HG03378 (cell line): ENCODE data around the gene PCDH15.
"Not testable (repeated sequence)": the region's sequence is repeated elsewhere in the genome, so short reads cannot be mapped to it uniquely, and the experiment has no call there.

Source experiments
- ATAC-seq: cut with Tn5 transposase; IDR thresholded peaks from one replicate; pipeline ENCODE4 v1.9.1; 2021; ENCODE audit warnings: mild to moderate bottlenecking, moderate library complexity; ENCODE audit not compliant: unreplicated experiment

Gene PCDH15

DNA sequence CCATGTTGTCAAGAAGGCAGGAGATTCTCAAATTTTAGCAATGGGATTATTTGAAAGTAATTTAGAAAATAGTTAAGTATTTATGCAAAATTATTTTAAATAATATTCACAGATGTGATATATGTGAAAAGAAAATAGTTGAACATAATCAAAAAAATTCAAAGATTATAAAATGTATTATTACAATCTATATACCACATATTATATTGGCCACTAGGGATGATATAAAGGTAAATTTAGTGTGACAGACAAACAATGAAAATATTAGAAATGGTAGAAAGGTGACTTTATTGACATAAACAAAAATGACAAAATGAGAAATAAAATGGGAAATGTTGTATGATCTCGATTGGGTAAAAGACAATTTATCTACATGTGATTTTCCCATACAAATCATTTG lies 385.5 kb downstream of the PCDH15 start:
- no peak for ATAC-seq

DNA sequence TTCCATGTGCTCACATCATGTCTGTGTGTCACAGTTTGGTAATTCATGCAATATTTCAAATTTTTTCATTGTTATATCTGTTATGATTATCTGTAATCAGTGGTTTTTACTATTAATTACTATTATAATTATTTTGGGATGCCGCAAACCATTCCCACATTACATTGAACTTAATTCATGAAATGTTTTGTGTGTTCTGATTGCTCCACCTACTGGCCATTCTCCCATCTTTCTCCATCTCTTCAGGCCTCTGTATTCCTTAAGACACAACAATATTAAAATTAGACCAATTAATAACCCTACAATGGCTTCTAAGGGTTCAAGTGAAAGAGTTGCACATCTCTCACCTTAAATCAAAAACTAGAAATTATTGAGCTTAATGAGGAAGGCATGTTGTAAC lies 398.5 kb downstream of the PCDH15 start:
- ATAC-seq, result no peak

DNA sequence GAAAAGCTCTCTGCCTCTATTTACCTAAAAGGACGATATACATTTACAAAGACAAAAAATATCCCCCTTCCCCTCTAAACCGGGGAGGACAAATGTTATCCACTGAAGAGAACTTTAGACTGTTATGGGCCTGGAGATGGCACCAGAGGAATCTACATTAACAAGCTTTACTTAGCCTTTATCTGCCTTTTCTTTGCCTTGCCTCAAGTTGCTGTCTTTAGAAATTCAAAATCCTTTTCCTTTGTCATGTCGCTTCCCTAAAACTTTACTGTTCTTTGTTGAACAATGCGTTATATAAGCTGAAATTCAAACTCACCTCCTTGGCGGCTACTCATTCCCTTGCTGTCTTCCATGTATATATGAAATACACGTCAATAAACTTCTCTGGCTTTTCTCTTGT lies 405.0 kb downstream of the PCDH15 start:
- ATAC-seq, result no peak

DNA sequence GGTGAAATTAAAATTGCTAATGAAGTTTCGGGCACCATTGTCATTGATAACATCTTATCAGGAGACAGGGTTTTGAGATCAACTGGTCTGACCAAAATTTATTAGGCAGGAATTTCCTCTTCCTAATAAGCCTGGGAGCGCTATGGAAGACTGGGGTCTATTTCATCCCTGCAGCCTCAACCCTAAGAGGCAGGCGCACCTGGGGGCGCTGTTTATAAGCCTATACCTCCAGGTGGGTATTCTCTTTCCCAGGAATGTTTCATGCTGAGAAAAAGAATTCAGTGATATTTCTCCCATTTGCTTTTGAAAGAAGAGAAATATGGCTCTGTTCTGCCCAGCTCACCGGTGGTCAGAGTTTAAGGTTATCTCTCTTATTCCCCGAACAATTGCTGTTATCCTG lies 406.4 kb downstream of the PCDH15 start:
- ATAC-seq, result not testable (repeated sequence)

DNA sequence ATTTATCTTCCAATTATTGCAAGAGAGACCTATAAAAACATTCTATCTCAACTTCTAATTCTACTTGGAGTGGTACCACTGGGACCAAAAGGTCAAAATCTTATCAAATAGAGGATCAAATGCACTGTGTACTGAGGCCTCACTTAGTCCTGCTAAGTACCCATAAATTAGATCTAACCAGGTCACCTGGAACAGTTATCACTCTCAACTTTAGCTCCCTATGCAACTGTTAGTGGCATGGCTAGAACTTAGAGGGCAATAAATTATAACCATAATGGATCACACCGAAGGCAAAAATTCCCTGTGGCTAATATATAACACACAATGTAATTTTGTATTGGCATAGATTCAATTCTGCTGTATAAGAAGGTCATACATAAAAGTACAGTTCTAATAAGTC lies 428.9 kb downstream of the PCDH15 start:
- no peak for ATAC-seq

DNA sequence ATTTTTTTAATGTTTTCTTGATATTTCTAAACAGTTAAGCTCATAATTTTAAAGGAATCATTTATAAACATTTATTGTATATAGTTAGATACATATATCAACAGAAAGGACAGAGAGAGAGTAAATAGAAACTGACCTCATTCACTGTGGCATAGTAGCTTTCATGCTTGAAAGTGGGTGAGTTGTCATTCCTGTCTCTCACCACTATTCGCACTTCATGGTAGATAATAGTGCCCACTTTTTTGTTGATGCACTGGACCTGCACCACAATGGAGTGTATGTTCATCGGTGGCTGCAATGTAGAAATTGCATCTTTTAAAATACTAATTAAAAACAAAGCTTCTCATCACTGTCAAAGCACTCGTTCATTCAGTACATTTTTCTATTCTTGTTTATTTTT lies 432.0 kb downstream of the PCDH15 start:
- no peak for ATAC-seq

DNA sequence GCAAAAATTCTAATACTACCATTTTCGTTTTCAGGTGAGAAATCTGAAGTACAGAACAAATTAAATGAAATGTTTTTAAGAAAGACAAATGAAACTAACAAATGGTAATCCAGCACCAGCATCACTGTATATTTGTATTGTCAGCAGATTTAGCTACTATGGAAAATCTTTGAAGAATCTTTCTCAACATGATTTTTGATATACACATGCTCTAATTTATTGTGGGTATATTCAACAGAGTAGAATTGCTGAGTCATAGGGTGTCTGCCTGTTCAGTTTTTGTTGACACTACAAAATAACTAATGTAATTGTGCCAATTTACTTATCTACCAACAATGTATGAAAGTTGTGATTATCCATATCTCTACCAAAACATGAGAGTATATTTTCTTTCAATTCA lies 437.6 kb downstream of the PCDH15 start:
- ATAC-seq, result no peak

DNA sequence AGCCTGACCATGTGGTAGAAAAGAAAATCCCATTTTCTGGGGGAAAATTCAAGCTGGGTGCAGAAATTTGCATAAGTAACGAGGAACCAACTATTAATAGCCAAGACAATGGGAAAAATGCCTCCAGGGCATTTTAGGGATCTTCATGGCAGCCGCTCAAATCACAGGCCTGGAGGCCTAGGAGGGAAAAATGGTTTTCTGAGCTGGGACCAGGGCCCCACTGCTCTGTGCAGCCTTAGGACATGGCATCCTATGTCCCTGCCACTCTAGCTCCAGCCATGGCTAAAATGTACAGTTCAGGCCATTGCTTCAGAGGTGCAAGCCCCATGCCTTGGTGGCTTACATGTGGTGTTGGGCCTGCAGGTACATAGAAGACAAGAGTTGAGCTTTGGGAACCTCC lies 459.0 kb downstream of the PCDH15 start:
- ATAC-seq, result no peak

DNA sequence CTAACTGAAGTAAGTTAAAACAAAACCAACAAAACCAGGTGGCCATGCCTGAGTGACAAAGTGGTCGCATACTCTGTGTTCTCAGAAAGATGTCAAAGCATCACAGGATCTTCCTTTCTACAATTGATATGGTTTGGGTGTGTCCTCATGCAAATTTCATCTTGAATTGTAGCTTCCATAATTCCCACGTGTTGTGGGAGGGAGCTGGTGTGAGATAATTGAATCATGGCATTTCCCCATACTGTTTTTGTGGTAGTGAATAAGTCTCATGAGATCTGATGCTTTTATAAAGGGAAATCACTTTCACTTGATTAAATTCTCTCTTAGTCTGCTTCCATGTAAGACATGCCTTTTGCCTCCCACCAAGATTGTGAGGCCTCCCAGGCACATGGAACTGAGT lies 465.7 kb downstream of the PCDH15 start:
- no peak for ATAC-seq

DNA sequence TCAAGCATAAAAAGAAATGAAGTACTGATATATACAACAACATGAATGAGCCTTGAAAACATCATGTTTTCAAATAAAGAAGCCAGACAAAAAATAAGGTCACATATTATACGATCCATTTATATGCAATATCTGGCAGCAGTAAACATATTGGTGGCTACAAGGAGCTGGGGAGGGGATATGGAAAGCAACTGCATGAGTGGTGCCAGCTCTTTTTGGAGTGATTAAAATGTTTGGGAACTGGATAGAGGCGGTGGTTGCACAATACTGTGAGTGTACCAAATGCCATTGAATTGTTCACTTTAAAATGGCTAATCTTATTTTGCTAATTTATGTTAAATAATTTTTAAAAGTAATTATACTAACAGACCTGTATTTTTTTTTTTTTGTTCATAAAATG lies 481.7 kb downstream of the PCDH15 start:
- no peak for ATAC-seq

DNA sequence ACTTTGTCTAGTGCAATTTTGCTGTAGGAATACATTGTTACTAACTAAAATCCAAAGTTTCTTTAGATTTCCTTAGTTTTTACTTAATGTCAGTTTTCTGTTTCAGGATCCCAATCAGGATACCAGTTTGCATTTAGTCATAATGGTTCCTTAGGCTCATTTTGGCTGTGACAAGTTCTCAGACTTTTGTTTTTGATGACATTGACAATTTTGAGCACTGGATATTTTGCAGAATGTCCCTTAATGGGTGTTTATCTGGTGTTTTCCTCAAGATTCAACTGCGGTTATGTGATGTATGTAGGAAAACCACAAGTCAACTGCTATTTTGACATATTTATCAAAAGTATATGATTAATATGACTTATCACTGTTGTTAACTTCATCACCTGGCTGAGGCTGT lies 482.6 kb downstream of the PCDH15 start:
- ATAC-seq, result no peak

DNA sequence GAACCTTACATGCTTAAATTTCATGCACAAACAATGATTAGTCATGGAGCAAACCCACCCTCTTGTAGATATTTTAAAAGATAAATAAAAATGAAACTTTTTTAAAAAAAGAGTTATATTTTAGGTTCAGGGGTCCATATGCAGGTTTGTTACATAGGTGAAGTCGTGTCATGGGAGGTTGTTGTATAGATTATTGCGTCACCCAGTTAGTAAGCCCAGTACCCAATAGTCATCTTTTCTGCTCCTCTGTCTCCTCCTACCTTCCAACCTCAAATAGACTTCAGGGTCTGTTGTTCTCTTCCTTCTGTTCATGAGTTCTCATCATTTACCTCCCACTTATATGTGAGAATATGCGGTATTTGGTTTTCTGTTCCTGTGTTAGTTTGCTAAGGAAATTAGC lies 486.6 kb downstream of the PCDH15 start:
- ATAC-seq, result no peak

DNA sequence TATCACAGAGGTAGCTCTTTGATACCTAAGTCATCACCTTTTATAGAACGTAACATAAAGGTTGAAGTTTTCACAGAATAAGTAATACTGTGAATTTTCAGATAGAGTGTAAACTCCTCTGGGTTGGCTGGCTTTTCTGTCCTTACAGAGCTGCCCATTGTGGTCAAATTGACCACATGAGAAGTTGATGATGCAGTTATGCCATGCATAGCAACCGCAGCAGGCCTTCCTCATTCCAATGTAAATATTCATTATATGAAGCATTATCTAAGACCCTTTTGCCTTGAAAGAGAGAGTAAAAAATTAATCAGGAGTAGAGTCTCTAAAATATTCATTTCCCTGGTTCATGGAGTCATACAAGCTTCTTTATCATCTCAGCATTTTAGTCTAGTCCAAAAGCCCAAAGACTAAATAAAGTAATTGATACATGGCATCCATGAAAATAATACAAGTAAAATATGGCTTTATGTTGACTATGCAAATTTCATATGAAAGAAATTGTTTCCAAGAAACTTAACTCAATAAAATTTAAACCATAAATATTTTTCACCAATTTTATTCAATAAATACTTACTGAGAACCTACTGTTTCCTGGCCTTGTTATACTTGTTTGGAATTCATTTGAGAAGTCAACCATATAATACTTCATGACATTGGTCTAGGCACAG lies 516.4 kb downstream of the PCDH15 start:
- ATAC-seq, result no peak

DNA sequence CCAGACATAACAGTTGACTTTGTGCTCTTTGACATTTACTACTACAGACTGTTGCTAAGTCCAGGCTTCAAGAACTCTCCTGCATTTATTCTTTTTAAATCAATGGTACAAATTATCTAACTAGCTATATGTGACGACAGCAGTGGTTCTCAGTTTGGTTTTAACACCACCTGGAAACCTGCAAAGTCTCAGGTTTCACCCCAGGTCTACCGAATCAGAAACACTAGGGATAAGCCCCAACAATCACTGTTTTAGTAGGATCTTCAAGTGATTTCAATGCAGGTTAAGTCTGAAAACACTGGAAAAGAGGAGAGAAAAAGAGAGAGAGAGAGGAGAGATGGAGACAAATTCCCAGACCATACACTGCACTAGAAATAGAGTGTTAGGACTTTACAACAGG lies 519.0 kb downstream of the PCDH15 start:
- ATAC-seq, result no peak

DNA sequence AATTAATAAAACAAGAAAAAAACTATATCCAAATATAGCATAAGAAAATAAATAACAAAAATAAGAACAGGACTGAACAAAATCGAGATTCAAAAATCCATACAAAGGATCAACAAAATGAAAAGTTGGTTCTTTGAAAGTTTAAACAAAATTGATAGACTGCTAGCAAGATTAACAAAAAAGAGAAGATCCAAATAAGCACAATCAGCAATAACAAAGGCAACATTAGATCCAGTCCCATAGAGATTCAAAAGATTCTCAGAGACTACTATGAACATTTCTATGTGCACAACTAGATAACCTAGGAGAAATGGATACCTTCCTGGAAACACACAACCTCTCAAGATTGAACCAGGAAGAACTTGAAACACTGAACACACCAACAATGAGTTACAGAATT lies 534.6 kb downstream of the PCDH15 start:
- ATAC-seq, result no peak

DNA sequence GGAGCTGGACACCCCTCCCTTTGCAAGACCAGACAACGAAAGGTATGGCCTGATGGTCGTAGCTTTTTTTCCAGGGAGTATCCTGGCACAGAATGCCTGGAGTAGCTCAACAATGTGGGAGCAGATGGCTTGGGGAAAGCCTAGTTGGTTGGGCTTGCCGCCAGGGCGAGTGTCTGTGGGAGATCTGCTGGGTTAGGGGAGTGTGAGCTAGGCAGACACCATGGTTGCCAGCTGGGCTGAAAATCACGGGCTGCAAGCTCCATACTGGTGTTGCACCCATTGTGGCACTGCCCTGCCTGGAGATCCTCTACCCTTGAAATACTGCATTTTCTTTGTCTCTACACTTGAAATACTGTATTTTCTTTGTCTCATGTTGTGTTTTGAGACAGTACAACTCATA lies 538.3 kb downstream of the PCDH15 start:
- no peak for ATAC-seq

DNA sequence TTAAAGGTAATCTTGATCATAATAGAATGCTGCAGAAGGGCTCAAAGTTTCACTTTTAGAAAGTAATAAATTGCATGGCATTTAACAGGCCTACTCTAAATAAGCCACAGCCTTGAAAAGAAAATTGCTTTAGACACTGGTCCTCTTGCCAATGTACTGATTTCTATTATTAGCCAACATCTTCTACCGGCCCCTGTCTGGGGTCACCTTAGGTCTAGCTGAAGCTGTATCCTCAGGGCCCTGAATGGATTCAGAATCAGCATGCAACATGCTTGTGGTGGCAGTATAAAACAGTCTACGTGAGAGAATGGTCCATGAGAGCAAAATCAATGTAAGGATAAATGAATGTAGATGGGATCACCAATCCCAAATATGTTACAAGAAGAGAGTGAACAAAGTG lies 541.9 kb downstream of the PCDH15 start:
- ATAC-seq, result no peak

DNA sequence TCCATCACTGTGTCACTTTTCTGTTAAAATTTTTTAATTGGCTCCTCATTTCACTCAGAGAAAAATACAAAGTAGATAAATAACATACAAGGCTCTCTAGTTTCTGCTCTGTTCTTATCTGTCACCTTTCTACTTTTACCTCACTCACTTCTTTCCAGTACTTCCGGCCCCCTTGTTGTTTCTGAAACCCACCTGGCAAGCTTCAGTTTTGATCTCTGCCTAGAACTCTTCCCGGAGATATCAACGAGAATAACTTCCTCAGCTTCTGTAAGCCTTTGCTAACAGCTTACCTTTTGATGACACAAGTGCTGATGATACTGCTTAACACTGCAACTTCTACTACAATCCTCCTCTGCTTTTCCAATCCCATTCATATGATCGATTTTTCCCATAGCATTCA lies 566.2 kb downstream of the PCDH15 start:
- ATAC-seq, result no peak

DNA sequence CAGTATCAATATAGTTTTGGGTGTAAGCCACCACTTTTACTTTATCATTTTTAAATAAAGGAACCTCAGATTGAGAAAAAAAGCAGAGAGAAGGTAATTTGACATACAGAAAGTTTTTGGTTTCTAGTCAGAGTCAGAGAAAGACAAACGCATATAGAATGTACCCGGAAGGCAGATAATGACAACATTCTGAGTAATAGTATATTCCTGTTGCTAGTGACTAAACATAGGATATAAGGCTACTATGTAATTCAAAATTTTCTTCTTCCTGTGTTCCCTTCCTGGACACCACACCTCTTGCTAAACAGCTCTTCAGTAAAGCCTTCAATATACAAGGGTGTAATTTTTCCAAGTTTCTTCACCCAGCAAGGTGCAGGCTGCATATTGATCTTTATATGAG lies 597.6 kb downstream of the PCDH15 start:
- no peak for ATAC-seq

DNA sequence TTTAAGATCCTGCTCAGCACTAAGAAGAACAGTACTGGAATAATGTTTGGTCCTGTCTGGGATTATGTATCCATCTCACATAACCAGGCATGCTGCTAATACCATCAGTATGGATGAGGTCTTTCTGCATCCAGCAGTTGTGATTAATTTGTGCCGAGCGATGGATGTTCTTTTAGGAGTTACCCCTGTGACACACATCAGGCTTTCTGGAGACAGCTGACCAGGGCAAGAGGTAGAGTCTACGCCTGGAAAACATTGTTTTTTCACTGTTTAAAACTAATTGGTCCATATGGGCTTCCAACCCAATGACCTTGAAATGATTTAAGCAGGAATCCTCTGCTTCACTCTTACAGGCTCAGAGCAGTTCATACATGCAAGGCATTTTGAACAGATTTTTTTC lies 603.0 kb downstream of the PCDH15 start:
- ATAC-seq, result no peak

DNA sequence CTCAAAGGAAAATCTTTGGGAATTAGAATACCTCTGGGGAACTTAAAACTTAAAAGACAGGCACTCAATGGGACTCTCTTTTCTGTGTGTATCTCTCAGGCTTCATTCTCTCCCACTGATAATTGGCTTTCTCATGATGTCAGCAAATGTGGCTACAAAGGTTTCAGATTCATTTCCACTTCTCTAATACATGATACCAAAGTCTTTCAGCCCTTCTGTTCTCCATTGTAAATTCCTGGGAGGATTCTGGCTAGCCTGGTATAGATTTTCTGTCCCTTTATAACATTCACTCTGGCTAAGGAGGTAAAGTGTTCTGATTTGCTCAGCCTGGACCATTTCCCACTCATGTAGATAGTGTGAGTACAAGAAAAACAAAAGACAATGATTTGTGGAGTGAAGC lies 606.2 kb downstream of the PCDH15 start:
- no peak for ATAC-seq

DNA sequence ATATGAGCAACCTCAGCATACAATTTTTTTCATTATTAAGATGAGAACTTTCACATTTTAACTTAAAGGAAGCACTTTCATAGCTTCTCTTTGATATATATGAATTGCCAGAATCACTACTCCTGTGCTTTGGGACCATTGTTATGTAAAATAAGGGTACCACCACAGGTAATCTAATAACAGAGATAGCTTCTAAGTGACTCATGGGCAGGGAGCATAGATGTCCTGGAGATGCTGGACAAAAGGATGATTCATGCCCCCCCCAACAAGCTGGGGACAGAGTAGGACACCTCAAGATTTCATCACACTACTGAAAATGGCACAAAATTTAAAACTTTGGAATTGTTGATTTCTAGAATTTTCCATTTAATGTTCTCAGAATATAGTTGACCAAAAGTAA lies 641.1 kb downstream of the PCDH15 start:
- no peak for ATAC-seq

DNA sequence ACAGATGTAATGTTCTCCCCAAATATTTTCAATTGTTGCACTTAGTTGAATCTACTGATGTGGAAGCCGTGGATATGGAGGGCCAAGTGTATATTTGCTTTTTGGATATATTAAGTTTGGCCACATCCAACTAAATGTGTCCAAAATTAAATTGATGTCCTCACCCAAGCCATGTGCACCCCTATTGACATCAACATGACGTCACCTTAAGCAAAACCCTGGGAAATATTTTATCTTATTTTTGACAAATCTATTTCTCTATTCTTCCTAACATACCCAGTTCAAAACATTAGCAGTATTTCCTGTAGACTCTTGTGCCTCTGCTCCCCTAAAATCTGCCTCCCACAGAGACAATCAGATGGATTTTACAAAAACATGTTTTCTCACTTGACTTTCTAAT lies 652.5 kb downstream of the PCDH15 start:
- no peak for ATAC-seq
